Measurements from ENCODE around the gene MYO18A. TPM values are rescaled to one million over a fixed set of nuclear protein-coding genes. Genes with fewer than 3 reads are reported as not detected.

MYO18A gene
- total RNA-seq, 1 experiment from 2014 or later: 37.2 TPM

- H2AFZ ChIP-seq (ENCODE audit: low read depth, low read length, poor library complexity, severe bottlenecking): no peak overlapping the region
- no peak overlapping the region for H3K9ac ChIP-seq (ENCODE audit: low read length)
- no peaks in the 10 kb centered on the region for H3K9me3 ChIP-seq (ENCODE audit: control insufficient read depth in 1 of 2, insufficient read depth in 1 of 2, low read depth in 1 of 2, low read length in 2 of 2)
- CTCF ChIA-PET: no interaction called here
- H3K4me1 ChIP-seq (ENCODE audit: control insufficient read depth in 1 of 2, insufficient read depth in 2 of 2, low read length in 2 of 2): no peaks in the 10 kb centered on the region
- intact Hi-C loops (cut with micrococcal nuclease): no loop called here
- H3K4me2 ChIP-seq (ENCODE audit: low read length): no peak overlapping the region
- H3K79me2 ChIP-seq (ENCODE audit: insufficient read depth, low read length): no peaks in the 10 kb centered on the region
- no peak overlapping the region for H3K4me3 ChIP-seq (replicated peaks in 1 of 2; ENCODE audit: low read depth in 1 of 2, low read length in 2 of 2)
- ATAC-seq (no peak), DNase-seq (ENCODE audit: low read depth, low spot score) (no peak)
- no peaks in the 10 kb centered on the region for H3K27me3 ChIP-seq (ENCODE audit: insufficient read depth, low read length)
- H3K27ac ChIP-seq (ENCODE audit: low read depth, low read length): no peak overlapping the region
- RAD21 ChIA-PET (ENCODE audit: low non-redundant PET in 1 of 2, low total read pairs in 2 of 2, uncharacterized antibody in 2 of 2, unreplicated experiment in 2 of 2): no interaction called here
- POLR2A ChIA-PET: no interaction called here
- H3K9me2 ChIP-seq (ENCODE audit: insufficient read depth): no peaks in the 10 kb centered on the region
- no peak for TF ChIP-seq JUND (IDR thresholded peaks at IDR 0.05)
- TF ChIP-seq SRF (IDR thresholded peaks at IDR 0.05; ENCODE audit: low read depth): no peak
- TF ChIP-seq CBX3 (IDR thresholded peaks at IDR 0.05; ENCODE audit: low read depth): no peak
- TF ChIP-seq YY1 (IDR thresholded peaks at IDR 0.05; ENCODE audit: extremely low read depth, insufficient replicate concordance, low read depth, low read length): no peak
- TF ChIP-seq SP1 (IDR thresholded peaks at IDR 0.05; ENCODE audit: low read depth): no peak
- no peak for TF ChIP-seq FOSL1 (IDR thresholded peaks at IDR 0.05; ENCODE audit: low read depth)
- TF ChIP-seq EGR1 (IDR thresholded peaks at IDR 0.05; ENCODE audit: low read depth): no peak
- no peak for TF ChIP-seq ZBTB33 (IDR thresholded peaks at IDR 0.05; ENCODE audit: extremely low read depth, insufficient replicate concordance, low read length)
- TF ChIP-seq CTCF (IDR thresholded peaks at IDR 0.05 in 2 of 3, conservative IDR thresholded peaks at IDR 0.05 in 1 of 3; ENCODE audit: borderline replicate concordance in 1 of 3, insufficient read depth in 1 of 3, low read depth in 2 of 3, low read length in 2 of 3): no peak
- TF ChIP-seq TCF7L2 (IDR thresholded peaks at IDR 0.05; ENCODE audit: borderline replicate concordance, extremely low read depth, insufficient read depth, insufficient read length): no peak
- TF ChIP-seq RAD21 (IDR thresholded peaks at IDR 0.05; ENCODE audit: low read depth): no peak
- TF ChIP-seq SIN3A (IDR thresholded peaks at IDR 0.05; ENCODE audit: low read depth): no peak
- no peak for TF ChIP-seq EZH2 (IDR thresholded peaks at IDR 0.05)
- no peak for TF ChIP-seq ZFX (IDR thresholded peaks at IDR 0.05)
- TF ChIP-seq POLR2A (IDR thresholded peaks at IDR 0.05; ENCODE audit: borderline replicate concordance, extremely low read depth, insufficient read depth, insufficient read length): no peak
- TF ChIP-seq POLR2AphosphoS5 (IDR thresholded peaks at IDR 0.05; ENCODE audit: low read depth, low read length): no peak
- TF ChIP-seq MAX (IDR thresholded peaks at IDR 0.05): no peak
- TF ChIP-seq CEBPB (IDR thresholded peaks at IDR 0.05; ENCODE audit: low read depth): no peak
- H4K20me1 ChIP-seq (ENCODE audit: insufficient read depth): no peaks in the 10 kb centered on the region
- BruUV-seq (replicated peaks): no TSS peak
- H3K36me3 ChIP-seq (ENCODE audit: control insufficient read depth in 1 of 2, insufficient read depth in 2 of 2, low read length in 2 of 2): peaks cover 2 to 6% of the 10 kb centered on the region in 2 experiments; a peak in 3 of 4 replicates
Observed at GRCh38 chr17:29085223-29085622, 95.0 kb downstream of the MYO18A start.

Measured in HCT116 (cell line).